ENCODE measurements around the gene C1orf174.

C1orf174 gene

GRCh38 chr1:3895279-3895950 lies 4.7 kb downstream of the C1orf174 start:
- no peak for DNase-seq (ENCODE audit: low read depth in 2 of 2)

- DNase-seq (ENCODE audit: low read depth in 2 of 2), result no peak
Observed at GRCh38 chr1:3894626-3895278, 5.3 kb downstream of the C1orf174 start.

DNA sequence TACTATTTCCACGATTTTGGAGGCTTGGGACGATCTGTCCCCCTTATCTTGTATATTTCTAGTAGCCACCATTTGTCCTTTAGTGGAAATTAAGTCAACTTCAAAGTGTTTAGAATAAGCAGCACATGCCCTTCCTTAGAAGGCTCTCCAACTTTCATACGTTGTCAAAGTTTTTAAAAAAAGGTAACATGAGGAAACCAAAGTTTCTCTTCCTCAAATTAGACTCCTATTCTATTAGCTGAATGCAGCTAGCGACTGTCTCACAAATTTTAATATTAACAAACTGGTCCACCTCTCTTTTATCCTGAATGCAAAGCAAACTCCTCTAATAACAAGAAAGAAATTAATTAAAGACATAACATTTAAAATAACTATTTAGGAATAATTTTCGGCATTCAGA lies 6.9 kb downstream of the C1orf174 start:
- no peak for DNase-seq (ENCODE audit: low read depth in 2 of 2)

DNA sequence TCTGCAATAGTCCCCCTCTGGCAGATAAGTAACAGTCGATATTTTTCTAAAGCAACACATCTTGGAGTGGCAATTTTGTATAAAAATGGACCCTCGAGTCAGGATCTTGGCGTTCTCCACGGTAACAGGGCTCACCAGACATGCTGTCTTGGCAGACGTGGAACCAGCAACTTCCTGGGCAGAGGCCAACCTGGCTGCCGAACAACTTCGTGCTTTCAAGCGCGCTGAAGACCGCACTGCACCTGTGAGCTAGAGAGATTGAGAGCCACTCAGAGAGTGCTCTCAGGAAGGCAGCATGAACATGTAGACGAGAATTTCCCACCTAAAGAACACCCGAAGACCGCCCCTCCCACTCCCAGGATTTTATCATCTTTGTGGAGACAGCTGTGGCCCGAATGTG lies 7.3 kb downstream of the C1orf174 start:
- DNase-seq (ENCODE audit: low read depth in 2 of 2), result no peak

DNA sequence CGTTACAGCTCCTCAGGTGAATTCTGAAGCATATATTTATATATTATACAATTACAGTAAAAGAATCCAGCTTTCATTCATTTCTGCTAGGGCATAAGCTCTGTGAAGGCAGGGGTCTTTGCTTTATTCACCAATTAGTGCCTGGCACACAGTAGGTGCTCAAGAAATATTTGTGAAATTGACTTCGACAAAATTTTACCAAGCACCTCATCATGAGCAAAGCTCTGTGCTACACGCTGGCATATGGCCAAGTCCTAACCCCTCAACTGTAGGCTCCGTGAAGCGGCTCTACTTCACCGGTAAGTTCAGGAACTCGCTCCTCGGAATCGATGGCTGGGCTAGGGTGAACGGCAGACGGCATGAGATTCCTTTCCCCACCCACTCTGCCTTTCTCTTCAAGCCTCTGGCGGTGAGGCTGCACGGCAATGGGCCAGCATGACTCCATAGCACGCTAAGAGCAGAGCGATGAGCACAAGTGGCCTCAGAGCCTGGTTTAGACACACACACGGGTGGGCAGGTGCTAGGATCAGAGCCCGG lies 8.7 kb downstream of the C1orf174 start:
- no peak for DNase-seq (ENCODE audit: low read depth in 2 of 2)

- no peak for DNase-seq (ENCODE audit: low read depth in 2 of 2)
Observed at GRCh38 chr1:3890389-3891328, 9.4 kb downstream of the C1orf174 start.

DNA sequence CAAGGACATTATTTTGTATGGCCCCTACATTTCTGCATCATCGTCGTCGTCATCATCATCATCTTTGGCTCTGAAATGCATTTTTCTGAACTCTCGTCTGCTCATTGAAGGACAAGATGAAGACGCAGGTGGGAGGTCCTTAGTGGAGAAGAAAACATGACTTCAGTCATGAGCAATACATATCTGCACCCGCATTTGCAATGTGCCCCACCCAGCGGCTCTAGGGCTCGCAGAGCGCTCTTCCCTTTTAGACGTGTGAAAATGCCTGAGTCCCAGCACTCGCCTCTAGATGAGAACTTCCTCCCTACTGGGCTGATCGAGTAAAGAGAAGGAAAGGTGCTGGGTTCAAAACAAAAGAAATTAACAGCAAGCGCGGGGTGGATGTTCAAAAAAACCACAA lies 10.1 kb downstream of the C1orf174 start:
- DNase-seq (ENCODE audit: low read depth in 2 of 2), result no peak

- no peak for DNase-seq (ENCODE audit: low read depth in 2 of 2)
Observed at GRCh38 chr1:3888301-3888700, 11.8 kb downstream of the C1orf174 start.

DNA sequence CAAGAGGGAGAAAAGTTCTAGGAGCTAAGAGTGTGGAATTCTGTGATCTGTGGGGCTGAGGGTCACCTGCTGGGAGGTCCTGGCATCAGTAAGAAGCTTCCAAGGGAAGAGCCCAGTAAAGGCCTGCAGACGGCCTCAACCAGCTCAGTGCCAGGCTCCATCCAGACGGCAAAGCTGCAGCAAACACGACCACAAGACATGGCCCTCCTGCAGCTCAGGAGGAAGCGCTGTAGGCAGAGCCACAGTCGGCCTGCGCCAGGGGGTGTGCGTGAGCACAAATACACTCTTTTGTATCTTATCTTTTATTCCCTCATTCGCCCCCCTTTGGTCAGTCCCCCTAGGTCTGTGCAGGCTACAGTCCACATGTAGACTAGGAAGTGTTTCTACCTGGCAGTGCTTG lies 13.4 kb downstream of the C1orf174 start:
- DNase-seq (ENCODE audit: low read depth in 2 of 2), result no peak

- DNase-seq (ENCODE audit: low read depth in 2 of 2), result no peak
Observed at GRCh38 chr1:3886106-3886670, 13.9 kb downstream of the C1orf174 start.

DNA sequence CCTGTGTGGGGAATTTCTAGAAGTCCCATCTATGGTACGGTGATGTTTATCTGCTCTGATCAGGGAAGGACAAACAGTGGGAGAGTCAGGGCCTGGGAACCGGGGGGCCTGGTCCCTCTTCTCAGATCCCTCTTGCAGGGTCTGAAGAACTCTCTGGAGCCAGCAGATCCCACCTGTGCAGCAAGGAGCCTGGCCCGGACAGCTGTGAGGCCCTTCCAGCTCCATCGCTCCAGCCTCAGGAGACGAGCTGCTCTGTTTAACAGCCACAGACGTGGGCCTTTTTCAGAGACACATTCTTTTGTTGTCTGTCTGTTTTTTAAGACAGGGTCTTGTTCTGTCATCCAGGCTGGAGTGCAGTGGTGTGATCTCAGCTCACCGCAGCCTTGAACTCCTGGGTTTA lies 14.5 kb downstream of the C1orf174 start:
- no peak for DNase-seq (ENCODE audit: low read depth in 2 of 2)

GRCh38 chr1:3884966-3885365 lies 15.1 kb downstream of the C1orf174 start:
- DNase-seq (ENCODE audit: low read depth in 2 of 2), result no peak

DNA sequence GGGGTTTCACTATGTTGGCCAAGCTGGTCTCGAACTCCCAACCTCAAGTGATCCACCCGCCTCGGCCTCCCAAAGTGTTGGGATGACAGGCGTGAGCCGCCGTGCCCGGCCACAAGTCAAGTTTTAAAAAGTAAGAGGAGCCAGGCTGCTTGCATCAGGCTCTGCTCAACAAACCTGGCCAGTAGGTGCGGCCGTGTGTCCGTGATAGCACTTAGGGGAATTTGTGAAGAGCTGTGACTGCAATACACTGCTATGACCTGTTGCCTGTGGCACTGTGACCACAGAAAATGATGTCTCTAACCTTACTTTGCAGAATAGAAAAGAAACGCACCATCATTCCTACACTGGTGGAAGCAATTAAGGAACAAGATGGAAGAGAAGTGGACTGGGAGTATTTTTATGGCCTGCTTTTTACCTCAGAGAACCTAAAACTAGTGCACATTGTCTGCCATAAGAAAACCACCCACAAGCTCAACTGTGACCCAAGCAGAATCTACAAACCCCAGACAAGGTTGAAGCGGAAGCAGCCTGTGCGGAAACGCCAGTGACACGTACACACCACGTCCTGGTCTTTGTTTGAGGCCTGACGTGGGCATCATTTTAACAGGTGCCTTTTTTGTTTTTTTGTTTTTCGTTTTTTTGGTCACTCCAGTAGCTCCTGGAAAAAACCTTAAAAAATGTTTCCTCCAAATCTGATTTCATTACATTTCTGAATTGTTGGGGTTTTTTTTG lies 16.7 kb downstream of the C1orf174 start:
- DNase-seq (ENCODE audit: low read depth in 2 of 2), result no peak

DNA sequence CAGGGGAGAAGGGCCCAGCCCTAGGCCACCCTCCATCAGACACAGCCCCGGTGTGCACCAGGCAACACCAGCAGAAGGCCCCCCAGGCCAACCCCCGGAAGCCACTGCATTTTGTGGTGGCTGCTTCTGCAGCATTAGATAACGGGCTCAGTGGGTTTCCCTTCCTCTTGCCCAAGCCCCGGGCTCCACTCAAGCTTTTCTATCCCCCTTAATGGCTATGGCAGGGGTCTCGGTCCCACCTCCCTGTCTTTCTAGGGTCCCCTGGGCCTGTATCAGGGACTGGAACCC lies 18.9 kb downstream of the C1orf174 start:
- DNase-seq (ENCODE audit: low read depth in 2 of 2), result no peak

DNA sequence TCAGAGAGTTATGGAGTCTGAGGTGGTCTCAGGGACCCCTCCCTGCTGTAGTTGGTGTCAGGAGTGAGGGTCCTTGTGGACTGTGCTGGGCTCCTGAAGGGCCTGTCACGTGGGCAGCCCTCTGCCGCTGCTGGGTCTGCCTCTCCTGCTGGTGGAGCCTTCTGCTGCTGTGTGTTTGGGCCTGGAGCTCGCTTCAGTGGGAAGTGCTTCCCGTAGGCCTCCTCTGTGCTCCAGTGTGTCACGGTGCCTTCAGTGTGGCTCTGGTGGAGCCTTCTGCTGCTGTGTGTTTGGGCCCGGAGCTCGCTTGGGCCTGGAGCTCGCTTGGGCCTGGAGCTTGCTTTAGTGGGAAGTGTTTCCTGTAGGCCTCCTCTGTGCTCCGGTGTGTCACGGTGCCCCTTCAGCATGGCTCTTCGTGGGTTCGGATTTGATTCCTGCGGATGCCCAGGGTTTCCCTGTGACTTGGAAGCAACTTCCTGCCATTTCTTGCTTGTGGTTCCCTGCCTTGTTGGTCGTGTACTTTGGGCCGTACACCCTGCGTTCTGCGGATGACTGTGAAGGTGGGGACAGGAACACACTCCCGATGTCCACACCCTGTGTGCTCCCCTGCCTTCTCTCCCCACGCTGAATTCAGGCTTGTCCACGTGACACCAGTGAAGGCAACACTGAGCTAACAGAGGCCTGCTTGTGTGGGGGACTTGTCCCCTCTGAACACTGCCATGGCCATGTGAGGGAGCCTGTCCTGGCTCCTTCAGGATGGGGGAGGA lies 19.5 kb downstream of the C1orf174 start:
- no peak for DNase-seq (ENCODE audit: low read depth in 2 of 2)

DNA sequence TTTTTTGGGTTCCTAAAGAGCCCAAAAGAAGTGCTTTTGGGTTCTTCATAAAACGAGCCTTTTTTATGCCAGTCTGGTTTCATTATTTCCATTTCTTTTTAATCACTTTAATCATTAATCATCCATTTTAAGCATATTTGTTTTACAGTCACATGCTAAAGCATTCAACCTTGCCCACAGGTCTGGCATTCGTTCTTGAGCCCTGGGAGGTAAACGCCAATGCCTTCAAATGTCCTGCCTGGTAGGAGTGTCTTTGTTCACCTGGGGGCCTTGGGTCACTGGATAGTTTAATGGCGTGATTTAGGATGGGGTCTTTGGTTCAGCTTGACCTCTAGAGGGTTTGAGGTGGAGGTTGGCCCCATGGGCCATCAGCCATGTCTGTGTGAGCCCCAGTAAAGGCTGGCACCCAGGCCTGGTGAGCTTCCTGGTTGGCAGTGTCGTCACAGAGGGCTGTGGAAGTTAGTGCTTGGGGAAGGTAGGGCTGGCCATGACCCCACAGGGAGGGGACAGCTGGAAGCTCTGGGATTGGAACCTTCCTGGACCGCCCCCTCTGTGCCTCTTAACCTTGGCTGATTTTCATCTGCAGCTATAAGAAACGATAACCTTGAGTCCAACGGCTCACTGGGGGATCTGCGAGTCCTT lies 20.2 kb downstream of the C1orf174 start:
- DNase-seq (ENCODE audit: low read depth in 2 of 2), result no peak

DNA sequence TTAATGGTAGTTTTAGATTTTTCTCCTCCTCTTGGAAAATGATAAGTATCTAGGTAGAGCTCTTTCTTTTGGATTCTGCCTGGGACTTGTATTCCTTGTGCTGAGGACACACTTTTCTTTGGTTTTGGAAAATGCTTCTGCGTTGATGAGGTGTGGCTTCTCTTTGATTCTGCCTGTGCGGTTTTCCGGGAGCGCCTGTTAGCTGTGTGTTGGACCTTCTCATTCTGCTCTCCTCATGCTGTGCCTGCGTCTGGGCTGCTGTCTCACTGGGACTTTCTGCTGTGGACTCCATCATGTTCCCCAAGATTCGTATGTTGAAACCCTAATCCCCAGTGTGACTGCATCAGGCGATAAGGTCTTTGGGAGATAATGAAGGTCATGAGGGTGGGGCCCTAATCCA lies 21.0 kb downstream of the C1orf174 start:
- DNase-seq (ENCODE audit: low read depth in 2 of 2), result no peak

DNA sequence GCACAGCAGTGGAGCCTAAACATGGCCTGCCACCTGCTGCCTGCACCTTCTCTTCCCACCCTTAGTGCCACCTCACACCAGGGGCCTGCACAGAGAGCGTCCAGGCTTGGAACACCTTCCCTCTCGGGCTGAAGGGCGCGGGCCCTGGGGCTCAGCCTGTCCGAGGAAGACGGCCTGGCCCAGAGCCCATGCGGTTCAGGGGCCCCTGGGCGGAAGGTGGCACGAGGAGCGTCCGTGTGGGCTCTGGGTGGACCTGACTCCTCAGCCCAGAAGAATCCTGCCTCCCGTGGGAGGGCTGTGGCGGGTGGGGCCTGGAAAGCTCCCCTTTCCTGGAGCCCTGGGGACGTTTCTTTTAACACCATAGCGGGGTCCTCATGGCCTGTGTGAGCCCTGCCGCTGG lies 23.4 kb downstream of the C1orf174 start:
- DNase-seq (ENCODE audit: low read depth in 2 of 2), result no peak

GRCh38 chr1:3874736-3875135 lies 25.3 kb downstream of the C1orf174 start:
- DNase-seq (ENCODE audit: low read depth in 2 of 2), result no peak

DNA sequence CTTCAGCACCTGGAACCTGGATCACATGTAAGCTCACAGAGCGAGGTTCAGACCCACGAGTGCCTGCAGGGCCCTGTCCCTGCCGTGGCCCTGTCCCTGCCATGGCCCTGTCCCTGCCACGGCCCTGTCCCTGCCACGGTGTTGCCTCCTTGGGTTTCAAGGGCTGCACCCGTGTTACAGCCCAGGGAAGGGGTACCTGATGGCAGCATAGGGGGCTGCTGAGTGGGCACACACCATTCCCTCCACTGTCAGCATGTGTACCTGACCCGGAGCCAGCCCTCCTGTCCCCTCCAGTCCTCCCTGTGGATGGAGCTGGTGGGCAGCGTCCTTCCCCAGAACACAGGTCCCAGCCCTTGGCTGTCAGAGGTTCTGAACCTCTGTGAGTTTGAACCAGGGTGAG lies 27.5 kb downstream of the C1orf174 start:
- no peak for DNase-seq (ENCODE audit: low read depth in 2 of 2)
